ENCODE measurements around the gene COL18A1. TPM values are rescaled to one million over a fixed set of nuclear protein-coding genes. Genes with fewer than 3 reads are reported as not detected.

Gene COL18A1
- total and polyA plus RNA-seq, 7 experiments from 2014 or later: 7.0 to 89.8 (median 15.4) TPM

DNA sequence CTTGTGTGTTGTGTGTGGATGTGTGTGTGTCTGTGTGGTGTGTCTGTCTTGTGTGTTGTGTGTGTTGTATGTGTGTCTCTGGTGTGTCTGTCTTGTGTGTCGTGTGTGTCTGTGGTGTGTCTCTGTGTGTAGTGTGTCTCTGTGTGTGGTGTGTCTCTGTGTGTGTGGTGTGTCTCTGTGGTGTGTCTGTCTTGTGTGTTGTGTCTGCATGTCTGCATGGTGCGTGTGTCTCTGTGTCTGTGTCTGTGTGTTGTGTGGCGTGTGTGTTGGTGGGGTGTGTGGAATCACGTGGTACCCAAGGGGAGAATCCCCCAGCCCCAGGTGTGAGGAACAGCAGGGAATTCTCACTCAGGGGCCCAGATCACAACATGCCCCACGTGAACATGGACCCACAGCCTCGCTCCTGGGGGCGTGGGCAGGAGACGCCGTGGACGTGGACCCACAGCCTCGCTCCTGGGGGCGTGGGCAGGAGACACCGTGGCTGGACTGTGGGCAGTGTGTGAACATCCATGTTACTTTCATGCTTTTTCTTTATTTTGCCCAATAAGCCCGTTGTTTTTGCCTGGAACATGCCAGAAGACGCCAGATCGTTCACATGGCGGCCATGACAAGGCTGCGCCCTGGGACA, 69.5 kb downstream of the COL18A1 start:
- intact Hi-C loops (cut with micrococcal nuclease): no loop called here
- Histone ChIP-seq H3K4me1 (ENCODE audit: control insufficient read depth in 2 of 2, insufficient read depth in 2 of 2, low read length in 2 of 2) (peaks cover 12 to 46% of the 10 kb centered on the region in 2 donors), H3K4me3 (ENCODE audit: low read length) (no peak overlapping the region), H3K27ac (ENCODE audit: low read depth, low read length) (no peak overlapping the region), H3K9me3 (ENCODE audit: control insufficient read depth in 2 of 3, low read length in 3 of 3) (no peaks in the 10 kb centered on the region), H3K27me3 (ENCODE audit: control insufficient read depth in 2 of 2, insufficient read depth in 2 of 2, low read length in 2 of 2) (no peaks in the 10 kb centered on the region), H3K36me3 (ENCODE audit: control insufficient read depth in 2 of 3, insufficient read depth in 3 of 3, low read length in 3 of 3) (no peaks in the 10 kb centered on the region)
- Mint-ChIP-seq H3K9me3 (peaks cover 0 to 3% (median 0%) of the 10 kb centered on the region in 11 donors), H3K4me3 (peak overlapping the region in 3 of 10 donors; percentile 6 to 67 (median 38)), H3K27me3 (no peaks in the 10 kb centered on the region), H3K36me3 (no peaks in the 10 kb centered on the region), H3K27ac (peak overlapping the region; percentile 10 to 91 (median 79)), H3K4me1 (peaks cover 27 to 59% (median 50%) of the 10 kb centered on the region in 7 donors)
- POLR2A ChIA-PET: no interaction called here
- ATAC-seq: no peak
- no peak for DNase-seq
- CTCF ChIA-PET: interaction anchor here (0.6 kb wide), 1 partner anchor 182 kb away, joined by 4 read pairs; no protein-coding TSS in a partner anchor

DNA sequence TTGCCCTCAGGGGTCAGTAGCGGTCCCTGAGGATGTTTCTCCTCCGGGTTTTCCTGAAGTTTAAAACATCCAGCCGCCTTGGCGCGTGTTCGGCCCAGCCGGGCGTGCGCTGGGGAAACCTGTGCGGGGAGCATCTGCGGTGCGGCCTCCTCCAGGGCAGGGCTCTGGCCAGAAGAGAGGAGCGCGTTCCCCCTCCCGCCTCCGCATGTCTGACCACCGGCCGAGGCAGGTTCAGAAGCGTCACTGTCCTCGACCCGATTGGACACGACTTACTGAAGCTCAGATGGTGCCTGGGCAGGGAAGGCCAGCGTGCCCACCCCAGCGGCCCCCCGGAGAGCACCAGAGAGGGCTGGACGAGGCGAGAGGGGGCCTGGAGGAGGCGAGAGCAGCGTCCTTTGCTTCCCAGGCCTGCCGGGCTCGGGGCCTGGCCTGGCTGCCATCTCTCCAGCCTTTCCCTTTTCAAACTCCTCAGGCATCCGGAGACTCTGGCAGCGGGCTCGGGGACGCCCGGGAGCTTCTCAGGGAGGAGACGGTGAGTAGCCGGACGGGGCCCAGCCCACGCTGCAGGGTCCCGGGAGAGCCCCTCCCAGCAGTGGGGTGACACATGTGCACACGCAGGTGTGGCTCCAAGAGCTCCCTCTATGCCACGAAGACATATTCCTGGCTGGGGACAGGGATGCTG, 70.2 kb downstream of the COL18A1 start:
- H3K27me3 Mint-ChIP-seq: no peaks in the 10 kb centered on the region
- no peak for DNase-seq
- peaks cover 30 to 61% (median 52%) of the 10 kb centered on the region in 7 donors for H3K4me1 Mint-ChIP-seq
- Histone ChIP-seq H3K27ac (ENCODE audit: low read depth, low read length) (no peak overlapping the region), H3K36me3 (ENCODE audit: control insufficient read depth in 2 of 3, insufficient read depth in 3 of 3, low read length in 3 of 3) (no peaks in the 10 kb centered on the region), H3K4me1 (ENCODE audit: control insufficient read depth in 2 of 2, insufficient read depth in 2 of 2, low read length in 2 of 2) (peaks cover 14 to 54% of the 10 kb centered on the region in 2 donors), H3K4me3 (ENCODE audit: low read length) (no peak overlapping the region), H3K9me3 (ENCODE audit: control insufficient read depth in 2 of 3, low read length in 3 of 3) (no peaks in the 10 kb centered on the region), H3K27me3 (ENCODE audit: control insufficient read depth in 2 of 2, insufficient read depth in 2 of 2, low read length in 2 of 2) (no peaks in the 10 kb centered on the region)
- ATAC-seq: no peak
- H3K9me3 Mint-ChIP-seq: peaks cover 0 to 3% (median 0%) of the 10 kb centered on the region in 11 donors
- ChIA-PET POLR2A (no interaction called here), CTCF (no interaction called here)
- intact Hi-C loops (cut with micrococcal nuclease): no loop called here
- no peaks in the 10 kb centered on the region for H3K36me3 Mint-ChIP-seq
- peak overlapping the region in 1 of 9 donors; percentile 28 for H3K27ac Mint-ChIP-seq
- no peak overlapping the region for H3K4me3 Mint-ChIP-seq

DNA sequence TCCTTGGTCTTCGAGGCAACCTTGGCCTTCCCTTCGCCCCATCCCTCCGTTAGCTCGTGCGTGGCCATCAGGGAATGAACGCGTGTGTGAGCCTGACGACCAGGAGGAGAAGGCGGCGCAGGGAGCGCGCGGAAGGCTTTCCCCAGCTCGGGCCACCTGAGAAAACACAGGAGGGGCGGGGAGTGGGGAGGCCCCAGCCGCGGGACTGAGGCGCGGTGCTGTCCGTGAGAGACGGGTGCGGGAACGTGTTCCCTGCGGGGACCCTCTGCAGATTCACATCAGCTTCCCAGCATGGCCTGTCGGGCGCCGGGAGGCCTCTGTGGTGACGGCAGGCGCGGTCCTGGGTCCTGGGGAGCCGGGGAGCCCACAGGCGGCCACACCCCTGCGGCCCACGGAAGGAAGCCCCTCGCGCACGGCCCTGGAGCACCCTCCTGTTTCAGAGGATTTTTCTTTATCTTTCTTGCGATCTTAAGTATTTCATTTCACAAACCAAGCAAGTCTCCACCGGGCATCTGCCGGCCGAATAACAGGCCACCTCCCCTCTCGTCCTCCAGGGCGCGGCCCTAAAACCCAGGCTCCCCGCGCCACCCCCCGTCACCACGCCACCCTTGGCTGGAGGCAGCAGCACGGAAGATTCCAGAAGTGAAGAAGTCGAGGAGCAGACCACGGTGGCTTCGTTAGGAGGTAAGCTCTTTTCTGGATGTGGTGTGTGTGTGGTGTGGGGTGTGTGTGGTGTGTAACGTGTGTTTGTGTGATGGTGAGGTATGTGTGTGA, 71.0 kb downstream of the COL18A1 start:
- Histone ChIP-seq H3K4me3 (ENCODE audit: low read length) (no peak overlapping the region), H3K4me1 (ENCODE audit: control insufficient read depth in 2 of 2, insufficient read depth in 2 of 2, low read length in 2 of 2) (peaks cover 14 to 53% of the 10 kb centered on the region in 2 donors), H3K36me3 (ENCODE audit: control insufficient read depth in 2 of 3, insufficient read depth in 3 of 3, low read length in 3 of 3) (no peaks in the 10 kb centered on the region), H3K27me3 (ENCODE audit: control insufficient read depth in 2 of 2, insufficient read depth in 2 of 2, low read length in 2 of 2) (no peaks in the 10 kb centered on the region), H3K27ac (ENCODE audit: low read depth, low read length) (peak overlapping the region; percentile 93), H3K9me3 (ENCODE audit: control insufficient read depth in 2 of 3, low read length in 3 of 3) (no peaks in the 10 kb centered on the region)
- no peak for DNase-seq
- H3K36me3 Mint-ChIP-seq: no peaks in the 10 kb centered on the region
- intact Hi-C loops (cut with micrococcal nuclease): no loop called here
- peak overlapping the region in 8 of 10 donors; percentile 15 to 82 (median 74) for H3K4me3 Mint-ChIP-seq
- no peaks in the 10 kb centered on the region for H3K9me3 Mint-ChIP-seq
- ATAC-seq: no peak
- CTCF ChIA-PET: no interaction called here
- POLR2A ChIA-PET: no interaction called here
- H3K27ac Mint-ChIP-seq: peak overlapping the region; percentile 67 to 99 (median 98)
- H3K27me3 Mint-ChIP-seq: no peaks in the 10 kb centered on the region
- H3K4me1 Mint-ChIP-seq: peaks cover 30 to 56% (median 45%) of the 10 kb centered on the region in 7 donors

DNA sequence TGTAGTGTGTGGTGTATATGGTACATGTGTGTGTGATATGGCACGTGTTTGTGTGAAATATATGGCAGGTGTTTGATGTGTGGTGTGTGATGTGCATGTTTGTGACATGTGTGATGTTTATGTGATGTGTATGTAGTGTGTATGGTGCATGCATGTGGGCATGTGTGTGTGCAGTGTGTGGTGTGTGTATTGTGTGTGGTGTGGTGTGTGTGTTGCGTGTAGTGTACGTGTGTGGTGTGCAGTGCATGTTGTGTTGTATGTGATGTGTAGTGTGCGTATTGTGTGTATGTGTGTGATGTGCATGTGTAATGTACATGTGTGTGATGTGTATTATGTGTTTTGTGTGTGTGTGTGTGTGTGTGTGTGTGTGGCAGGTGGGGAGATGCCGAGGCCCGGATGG, 71.6 kb downstream of the COL18A1 start:
- Mint-ChIP-seq H3K4me1 (peaks cover 24 to 54% (median 39%) of the 10 kb centered on the region in 7 donors), H3K27me3 (no peaks in the 10 kb centered on the region), H3K36me3 (no peaks in the 10 kb centered on the region), H3K4me3 (peak overlapping the region; percentile 4 to 82 (median 72)), H3K27ac (peak overlapping the region; percentile 67 to 99 (median 98)), H3K9me3 (no peaks in the 10 kb centered on the region)
- POLR2A ChIA-PET: no interaction called here
- Histone ChIP-seq H3K4me1 (ENCODE audit: control insufficient read depth in 2 of 2, insufficient read depth in 2 of 2, low read length in 2 of 2) (peaks cover 14 to 47% of the 10 kb centered on the region in 2 donors), H3K9me3 (ENCODE audit: control insufficient read depth in 2 of 3, low read length in 3 of 3) (no peaks in the 10 kb centered on the region), H3K4me3 (ENCODE audit: low read length) (no peak overlapping the region), H3K27me3 (ENCODE audit: control insufficient read depth in 2 of 2, insufficient read depth in 2 of 2, low read length in 2 of 2) (no peaks in the 10 kb centered on the region), H3K27ac (ENCODE audit: low read depth, low read length) (peak overlapping the region; percentile 93), H3K36me3 (ENCODE audit: control insufficient read depth in 2 of 3, insufficient read depth in 3 of 3, low read length in 3 of 3) (no peaks in the 10 kb centered on the region)
- CTCF ChIA-PET: interaction anchor here (0.5 kb wide), 1 partner anchor 248 kb away, joined by 3 read pairs; no protein-coding TSS in a partner anchor
- intact Hi-C loops (cut with micrococcal nuclease): no loop called here
- DNase-seq (no peak), ATAC-seq (no peak)

DNA sequence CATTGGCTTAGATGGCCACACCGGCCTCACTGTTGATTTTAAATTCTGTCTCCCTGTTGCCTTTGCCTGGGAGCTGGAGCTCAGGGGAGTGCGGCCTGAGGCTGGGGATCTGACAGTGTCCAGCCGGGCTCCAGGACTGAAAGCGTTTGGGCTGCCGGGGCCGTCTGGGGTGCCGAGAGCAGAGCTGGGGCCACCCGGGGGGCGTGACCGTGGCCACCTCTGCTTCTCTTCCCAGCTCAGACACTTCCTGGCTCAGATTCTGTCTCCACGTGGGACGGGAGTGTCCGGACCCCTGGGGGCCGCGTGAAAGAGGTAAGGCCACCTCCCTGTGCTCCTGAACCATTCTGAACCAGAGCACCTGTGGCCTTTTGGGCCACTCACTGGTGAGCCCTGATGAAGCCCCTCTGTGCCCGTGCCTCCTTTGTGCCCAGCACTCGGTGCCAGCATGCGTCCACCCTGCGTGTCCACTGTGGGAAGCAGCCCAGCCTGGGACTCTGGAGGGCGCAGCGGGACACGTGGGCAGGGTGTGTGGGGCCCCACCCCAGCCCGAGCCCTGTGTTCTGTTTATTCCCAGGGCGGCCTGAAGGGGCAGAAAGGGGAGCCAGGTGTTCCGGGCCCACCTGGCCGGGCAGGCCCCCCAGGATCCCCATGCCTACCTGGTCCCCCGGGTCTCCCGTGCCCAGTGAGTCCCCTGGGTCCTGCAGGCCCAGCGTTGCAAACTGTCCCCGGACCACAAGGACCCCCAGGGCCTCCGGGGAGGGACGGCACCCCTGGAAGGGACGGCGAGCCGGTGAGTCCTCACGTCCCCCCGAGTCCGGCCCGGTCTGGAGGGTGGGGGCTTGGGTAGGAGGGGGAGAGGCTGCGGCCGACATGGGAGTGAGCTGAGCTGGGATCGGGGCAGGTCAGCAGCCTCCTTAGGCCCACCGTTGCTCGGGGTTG, 72.5 kb downstream of the COL18A1 start:
- peaks cover 14 to 49% of the 10 kb centered on the region in 2 donors for H3K4me1 ChIP-seq (ENCODE audit: control insufficient read depth in 2 of 2, insufficient read depth in 2 of 2, low read length in 2 of 2)
- peak overlapping the region; percentile 78 to 91 (median 84) for H3K4me3 Mint-ChIP-seq
- ChIA-PET POLR2A (no interaction called here), CTCF (interaction anchor here (0.5 to 1.5 kb wide), 4 partner anchors 120 to 363 kb away, joined by 3 read pairs; no protein-coding TSS in a partner anchor)
- peaks cover 23 to 59% (median 38%) of the 10 kb centered on the region in 7 donors for H3K4me1 Mint-ChIP-seq
- ATAC-seq (no peak), DNase-seq (no peak)
- H3K27me3 Mint-ChIP-seq: no peaks in the 10 kb centered on the region
- peak overlapping the region; percentile 93 for H3K27ac ChIP-seq (ENCODE audit: low read depth, low read length)
- H3K27me3 ChIP-seq (ENCODE audit: control insufficient read depth in 2 of 2, insufficient read depth in 2 of 2, low read length in 2 of 2): no peaks in the 10 kb centered on the region
- H3K9me3 ChIP-seq (ENCODE audit: control insufficient read depth in 2 of 3, low read length in 3 of 3): no peaks in the 10 kb centered on the region
- H3K27ac Mint-ChIP-seq: peak overlapping the region; percentile 93 to 100 (median 99)
- intact Hi-C loops (cut with micrococcal nuclease): loop anchor here (1.0 to 2.0 kb wide), 9 partner anchors 63 to 343 kb away; partner anchors contain the start of gene PCBP3 (in 2 of the 2)
- no peaks in the 10 kb centered on the region for H3K9me3 Mint-ChIP-seq
- H3K36me3 Mint-ChIP-seq: no peaks in the 10 kb centered on the region
- peak overlapping the region; percentile 78 for H3K4me3 ChIP-seq (ENCODE audit: low read length)
- no peaks in the 10 kb centered on the region for H3K36me3 ChIP-seq (ENCODE audit: control insufficient read depth in 2 of 3, insufficient read depth in 3 of 3, low read length in 3 of 3)
